Measurements from ENCODE around the gene REV3L. TPM values are rescaled to one million over a fixed set of nuclear protein-coding genes. Genes with fewer than 3 reads are reported as not detected.

REV3L gene
- total and polyA plus RNA-seq, 2 of the 8 experiments (the other 6 are each of a cell fraction or from before 2014, with no cell fraction given): 2.1 to 6.6 TPM

DNA sequence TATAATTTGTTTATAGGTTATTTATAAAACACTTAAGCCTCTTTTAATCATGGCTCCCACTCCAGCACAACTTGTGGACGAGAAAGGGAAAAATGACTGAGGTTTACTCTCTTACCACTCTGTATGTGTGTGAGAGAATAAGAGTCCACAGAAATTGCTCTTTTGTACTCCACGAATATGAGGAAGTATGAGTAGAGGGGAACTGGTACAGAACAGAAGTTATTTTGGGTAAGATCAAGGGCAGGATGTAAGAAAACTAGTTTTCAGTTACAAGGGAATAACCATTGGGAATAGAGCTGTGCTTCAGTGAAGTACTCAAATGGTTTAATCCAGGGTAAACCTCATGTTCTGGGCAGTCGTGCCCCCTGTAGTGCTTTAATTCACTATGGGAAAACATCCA is 72.6 kb downstream of the REV3L start:
- Histone ChIP-seq H2BK5ac (ENCODE audit: low read depth, low read length) (no peak overlapping the region), H4K5ac (ENCODE audit: insufficient read length, low read depth, low read length) (no peak overlapping the region), H2BK12ac (ENCODE audit: low read depth, low read length) (no peak overlapping the region), H2BK120ac (replicated peaks; ENCODE audit: low read depth, low read length) (no peak overlapping the region), H2AK5ac (ENCODE audit: low read depth, low read length) (no peak overlapping the region), H3K14ac (ENCODE audit: insufficient read length) (no peak overlapping the region), H3K79me1 (ENCODE audit: low read depth, low read length) (no peaks in the 10 kb centered on the region), H3K36me3 (ENCODE audit: control insufficient read depth in 2 of 4, insufficient read depth in 4 of 4, low read length in 3 of 4) (no peaks in the 10 kb centered on the region), H3K23me2 (ENCODE audit: low read depth, low read length) (no peaks in the 10 kb centered on the region; the same call in 1 of the 2 replicates), H3K9me3 (ENCODE audit: insufficient read depth in 2 of 2, low read depth in 1 of 2, low read length in 1 of 2) (no peaks in the 10 kb centered on the region), H4K20me1 (replicated peaks in 1 of 2; ENCODE audit: control insufficient read depth in 1 of 2, insufficient read depth in 2 of 2, low read length in 2 of 2) (peaks cover 0 to 3% of the 10 kb centered on the region in 2 experiments), H3K23ac (ENCODE audit: insufficient read length) (no peak overlapping the region), H2BK20ac (ENCODE audit: low read length) (no peak overlapping the region), H3K4me2 (ENCODE audit: insufficient read depth in 1 of 2, low read depth in 2 of 2, low read length in 2 of 2) (no peak overlapping the region), H4K91ac (replicated peaks; ENCODE audit: insufficient read length, low read length) (no peak overlapping the region), H3K4me3 (ENCODE audit: extremely low read depth in 1 of 4, insufficient read depth in 2 of 4, low read depth in 3 of 4, low read length in 4 of 4) (no peak overlapping the region), H3K4me1 (replicated peaks in 1 of 4; ENCODE audit: control insufficient read depth in 3 of 4, insufficient read depth in 4 of 4, low read length in 3 of 4) (no peaks in the 10 kb centered on the region), H3K18ac (ENCODE audit: extremely low read depth, low read length) (no peak overlapping the region), H2BK15ac (ENCODE audit: low read length) (no peak overlapping the region), H3K9ac (replicated peaks in 1 of 4; ENCODE audit: extremely low read depth in 1 of 4, low read depth in 3 of 4, low read length in 3 of 4) (no peak overlapping the region), H3K27ac (ENCODE audit: low read depth, low read length) (no peak overlapping the region), H3K79me2 (ENCODE audit: control insufficient read depth in 1 of 2, insufficient read depth in 2 of 2, low read length in 2 of 2) (no peaks in the 10 kb centered on the region), H2AFZ (ENCODE audit: low read length) (no peak overlapping the region), H3K56ac (replicated peaks; ENCODE audit: insufficient read length, low read depth, low read length) (no peak overlapping the region), H3K27me3 (replicated peaks in 1 of 4; ENCODE audit: control insufficient read depth in 3 of 4, extremely low read depth in 1 of 4, insufficient read depth in 3 of 4, low read length in 3 of 4) (no peaks in the 10 kb centered on the region), H3K4ac (replicated peaks; ENCODE audit: insufficient read length, low read depth, low read length) (no peak overlapping the region), H4K8ac (ENCODE audit: extremely low read depth, insufficient read depth, low read length) (no peak overlapping the region)
- 90% methylated on average over 3 of the region's 3 CpGs; no CpG with 5 or more reads in 1 of the 2 experiments for WGBS, 2 experiments (ENCODE audit: extremely low coverage in 1 of 2, insufficient coverage in 1 of 2, insufficient read length in 1 of 2, insufficient replicate concordance in 2 of 2, low coverage in 1 of 2, low lambda C conversion rate in 2 of 2, missing lambda C conversion rate in 1 of 2)
- DNase-seq (ENCODE audit: low read depth in 1 of 2, low spot score in 2 of 2) (no peak), FAIRE-seq (no peak)
- ChIA-PET POLR2A (ENCODE audit: partially characterized antibody) (interaction anchor here (0.8 kb wide), 1 partner anchor 9 kb away, joined by 3 read pairs; no protein-coding TSS in a partner anchor), CTCF (ENCODE audit: partially characterized antibody) (interaction anchor here (0.9 kb wide), 1 partner anchor 334 kb away, joined by 3 read pairs; no protein-coding TSS in a partner anchor)
- TF ChIP-seq BRCA1 (IDR thresholded peaks at IDR 0.05; ENCODE audit: low read depth, low read length) (no peak), NANOG (IDR thresholded peaks at IDR 0.05; ENCODE audit: insufficient read depth, low read depth, low read length, poor library complexity, severe bottlenecking) (no peak), TAF7 (optimal IDR thresholded peaks at IDR 0.05; ENCODE audit: borderline replicate concordance, low read depth, low read length) (no peak), POU5F1 (IDR thresholded peaks at IDR 0.05; ENCODE audit: low read depth, low read length) (no peak), NRF1 (IDR thresholded peaks at IDR 0.05; ENCODE audit: low read depth, low read length) (no peak), SAP30 (IDR thresholded peaks at IDR 0.05; ENCODE audit: insufficient read depth, insufficient replicate concordance, low read length) (no peak), BACH1 (IDR thresholded peaks at IDR 0.05; ENCODE audit: low read length) (no peak), SIRT6 (IDR thresholded peaks at IDR 0.05; ENCODE audit: low read length) (no peak), CEBPB (IDR thresholded peaks at IDR 0.05; ENCODE audit: low read depth, low read length) (no peak), GTF2F1 (IDR thresholded peaks at IDR 0.05; ENCODE audit: borderline replicate concordance, low read depth, low read length) (no peak), RFX5 (IDR thresholded peaks at IDR 0.05; ENCODE audit: borderline replicate concordance, low read depth, low read length) (no peak), KDM4A (IDR thresholded peaks at IDR 0.05; ENCODE audit: low read depth, low read length, severe bottlenecking) (no peak), POLR2A (IDR thresholded peaks at IDR 0.05; ENCODE audit: control extremely low read depth in 1 of 2, low read depth in 2 of 2, low read length in 2 of 2) (no peak), ATF3 (IDR thresholded peaks at IDR 0.05; ENCODE audit: insufficient read depth, low read depth, low read length) (no peak), KDM5A (IDR thresholded peaks at IDR 0.05; ENCODE audit: low read length) (no peak)

All from H1 (cell line).